HG03565 (cell line): ENCODE measurements around the gene PCDHGA8.
"Not testable (repeated sequence)": the region's sequence is repeated elsewhere in the genome, so short reads cannot be mapped to it uniquely, and the experiment has no call there.

Experiments
- ATAC-seq: cut with Tn5 transposase; IDR thresholded peaks from one replicate; pipeline ENCODE4 v1.9.1; 2021; ENCODE audit warnings: mild to moderate bottlenecking, moderate library complexity; ENCODE audit not compliant: unreplicated experiment

Gene PCDHGA8

DNA sequence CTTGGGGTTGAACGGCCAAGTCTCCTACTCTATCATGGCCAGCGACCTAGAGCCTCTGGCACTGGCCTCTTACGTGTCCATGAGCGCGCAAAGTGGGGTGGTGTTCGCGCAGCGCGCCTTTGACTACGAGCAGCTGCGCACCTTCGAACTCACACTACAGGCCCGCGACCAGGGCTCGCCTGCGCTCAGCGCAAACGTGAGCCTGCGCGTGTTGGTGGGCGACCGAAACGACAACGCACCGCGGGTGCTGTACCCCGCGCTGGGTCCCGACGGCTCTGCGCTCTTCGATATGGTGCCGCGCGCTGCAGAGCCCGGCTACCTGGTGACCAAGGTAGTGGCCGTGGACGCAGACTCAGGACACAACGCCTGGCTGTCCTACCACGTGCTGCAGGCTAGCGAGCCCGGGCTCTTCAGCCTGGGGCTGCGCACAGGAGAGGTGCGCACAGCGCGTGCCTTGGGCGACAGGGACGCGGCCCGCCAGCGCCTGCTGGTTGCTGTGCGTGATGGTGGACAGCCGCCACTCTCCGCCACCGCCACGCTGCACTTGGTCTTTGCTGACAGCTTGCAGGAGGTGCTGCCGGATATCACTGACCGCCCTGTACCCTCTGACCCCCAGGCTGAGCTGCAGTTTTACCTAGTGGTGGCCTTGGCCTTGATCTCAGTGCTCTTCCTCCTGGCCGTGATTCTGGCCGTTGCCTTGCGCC, 7.3 kb downstream of the PCDHGA8 start:
- no peak for ATAC-seq

GRCh38 chr5:141402553-141403243, 10.3 kb downstream of the PCDHGA8 start, which contains the start of gene PCDHGA9:
TSS of gene PCDHGA9 (plus strand) at chr5:141402778. CDS start at chr5:141402953, 175 bp downstream.
- no peak for ATAC-seq

- no peak for ATAC-seq
Measured at GRCh38 chr5:141403387-141403786, 11.0 kb downstream of the PCDHGA8 start.

GRCh38 chr5:141407790-141408505, 15.5 kb downstream of the PCDHGA8 start, which contains the start of gene PCDHGB6:
TSS of gene PCDHGB6 (plus strand) at chr5:141408021. CDS start at chr5:141408203, 182 bp downstream.
- not testable (repeated sequence) for ATAC-seq

DNA sequence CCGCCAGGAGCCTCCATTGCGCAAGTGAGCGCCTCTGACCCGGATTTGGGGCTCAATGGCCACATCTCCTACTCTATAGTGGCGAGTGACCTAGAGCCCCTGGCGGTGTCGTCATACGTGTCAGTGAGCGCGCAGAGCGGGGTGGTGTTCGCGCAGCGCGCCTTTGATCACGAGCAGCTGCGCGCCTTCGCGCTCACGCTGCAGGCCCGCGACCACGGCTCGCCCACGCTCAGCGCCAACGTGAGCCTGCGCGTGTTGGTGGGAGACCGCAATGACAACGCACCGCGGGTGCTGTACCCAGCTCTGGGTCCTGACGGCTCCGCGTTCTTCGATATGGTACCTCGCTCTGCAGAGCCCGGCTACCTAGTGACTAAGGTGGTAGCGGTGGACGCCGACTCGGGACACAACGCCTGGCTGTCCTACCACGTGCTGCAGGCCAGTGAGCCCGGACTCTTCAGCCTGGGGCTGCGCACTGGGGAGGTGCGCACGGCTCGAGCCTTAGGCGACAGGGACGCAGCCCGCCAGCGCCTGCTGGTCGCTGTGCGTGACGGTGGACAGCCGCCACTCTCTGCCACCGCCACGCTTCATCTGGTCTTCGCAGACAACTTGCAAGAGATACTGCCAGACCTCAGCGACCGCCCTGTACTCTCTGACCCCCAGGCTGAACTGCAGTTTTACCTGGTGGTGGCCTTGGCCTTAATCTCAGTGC, 17.3 kb downstream of the PCDHGA8 start:
- no peak for ATAC-seq

DNA sequence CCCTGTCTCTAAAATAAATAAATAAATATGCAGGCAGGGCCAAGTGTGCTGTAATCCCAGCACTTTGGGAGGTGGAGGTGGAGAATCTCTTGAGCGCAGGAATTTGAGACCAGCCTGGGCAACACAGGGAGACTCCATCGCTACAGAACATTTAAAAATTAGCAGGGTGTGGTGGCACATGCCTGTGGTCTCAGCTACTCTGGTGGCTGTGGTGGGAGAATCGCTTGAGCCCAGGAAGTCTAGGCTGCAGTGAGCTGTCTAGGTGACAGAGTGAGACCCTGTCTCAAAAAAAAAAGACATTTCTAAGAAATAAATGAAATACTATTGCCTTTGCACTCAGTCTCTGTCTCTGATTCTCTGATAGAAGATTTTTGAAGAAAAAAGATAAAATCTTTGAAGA, 19.1 kb downstream of the PCDHGA8 start:
- no peak for ATAC-seq

DNA sequence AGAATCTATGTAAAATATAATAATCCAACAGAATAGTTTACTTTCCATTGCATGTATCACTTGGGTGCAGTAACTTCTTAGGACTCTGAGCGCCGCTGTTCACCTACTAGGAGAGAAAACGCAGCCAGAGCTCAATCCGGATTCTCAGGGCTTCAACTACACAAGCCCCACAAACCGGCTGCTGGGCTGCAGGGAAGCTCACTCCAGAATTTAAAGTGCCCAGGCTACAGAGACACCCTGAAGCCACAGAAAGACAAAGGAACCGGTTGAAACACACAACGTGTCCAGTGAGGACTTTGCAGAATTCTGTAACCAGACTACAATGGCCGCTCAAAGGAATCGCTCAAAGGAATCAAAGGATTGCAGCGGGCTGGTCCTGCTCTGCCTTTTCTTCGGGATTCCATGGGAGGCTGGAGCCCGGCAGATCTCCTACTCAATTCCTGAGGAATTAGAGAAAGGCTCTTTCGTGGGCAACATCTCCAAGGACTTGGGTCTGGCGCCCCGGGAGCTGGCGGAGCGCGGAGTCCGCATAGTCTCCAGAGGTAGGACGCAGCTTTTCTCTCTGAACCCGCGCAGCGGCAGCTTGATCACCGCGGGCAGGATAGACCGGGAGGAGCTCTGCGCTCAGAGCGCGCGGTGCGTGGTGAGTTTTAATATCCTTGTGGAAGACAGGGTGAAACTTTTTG, 20.6 kb downstream of the PCDHGA8 start, which contains the start of gene PCDHGA10:
PCDHGA10 (plus strand) TSS at position 134 of the 686 bp plus-strand sequence; CDS start at position 323, 189 bp downstream.
- peak; percentile 73 for ATAC-seq

DNA sequence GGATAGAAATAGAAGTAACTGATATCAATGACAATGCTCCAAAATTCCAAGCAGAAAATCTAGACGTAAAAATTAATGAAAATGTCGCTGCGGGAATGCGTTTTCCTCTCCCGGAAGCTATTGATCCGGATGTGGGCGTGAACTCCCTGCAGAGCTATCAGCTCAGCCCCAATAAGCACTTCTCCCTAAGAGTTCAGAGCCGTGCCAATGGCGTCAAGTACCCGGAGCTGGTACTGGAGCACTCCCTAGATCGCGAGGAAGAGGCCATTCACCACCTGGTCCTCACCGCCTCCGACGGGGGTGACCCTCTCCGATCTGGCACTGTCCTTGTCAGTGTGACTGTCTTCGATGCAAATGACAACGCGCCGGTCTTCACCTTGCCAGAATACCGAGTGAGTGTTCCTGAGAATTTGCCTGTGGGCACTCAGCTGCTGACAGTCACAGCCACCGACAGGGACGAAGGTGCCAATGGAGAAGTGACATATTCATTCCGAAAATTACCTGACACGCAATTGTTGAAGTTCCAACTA, 21.2 kb downstream of the PCDHGA8 start:
- ATAC-seq = no peak

DNA sequence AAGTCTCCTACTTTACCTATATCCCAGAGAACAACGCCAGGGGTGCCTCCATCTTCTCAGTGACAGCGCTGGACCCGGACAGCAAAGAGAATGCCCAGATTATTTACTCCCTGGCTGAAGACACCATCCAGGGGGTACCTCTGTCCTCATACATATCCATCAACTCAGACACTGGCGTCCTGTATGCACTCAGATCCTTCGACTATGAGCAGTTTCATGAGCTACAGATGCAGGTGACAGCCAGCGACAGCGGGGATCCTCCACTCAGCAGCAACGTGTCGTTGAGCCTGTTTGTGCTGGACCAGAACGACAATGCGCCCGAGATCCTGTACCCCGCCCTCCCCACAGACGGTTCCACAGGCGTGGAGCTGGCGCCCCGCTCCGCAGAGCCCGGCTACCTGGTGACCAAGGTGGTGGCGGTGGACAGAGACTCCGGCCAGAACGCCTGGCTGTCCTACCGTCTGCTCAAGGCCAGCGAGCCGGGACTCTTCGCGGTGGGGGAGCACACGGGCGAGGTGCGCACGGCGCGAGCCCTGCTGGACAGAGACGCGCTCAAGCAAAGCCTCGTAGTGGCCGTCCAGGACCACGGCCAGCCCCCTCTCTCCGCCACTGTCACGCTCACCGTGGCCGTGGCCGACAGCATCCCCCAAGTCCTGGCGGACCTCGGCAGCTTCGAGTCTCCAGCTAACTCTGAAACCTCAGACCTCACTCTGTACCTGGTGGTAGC, 22.3 kb downstream of the PCDHGA8 start:
- ATAC-seq = not testable (repeated sequence)

GRCh38 chr5:141415275-141415618, 22.8 kb downstream of the PCDHGA8 start:
- ATAC-seq = not testable (repeated sequence)

- peak; percentile 68 for ATAC-seq
Measured at GRCh38 chr5:141417494-141418172, 25.2 kb downstream of the PCDHGA8 start, which contains the start of gene PCDHGB7. TSS of gene PCDHGB7 (plus strand) at chr5:141417677. CDS start at chr5:141417860, 183 bp downstream.

- ATAC-seq = no peak
Measured at GRCh38 chr5:141419074-141419880, 26.8 kb downstream of the PCDHGA8 start.

DNA sequence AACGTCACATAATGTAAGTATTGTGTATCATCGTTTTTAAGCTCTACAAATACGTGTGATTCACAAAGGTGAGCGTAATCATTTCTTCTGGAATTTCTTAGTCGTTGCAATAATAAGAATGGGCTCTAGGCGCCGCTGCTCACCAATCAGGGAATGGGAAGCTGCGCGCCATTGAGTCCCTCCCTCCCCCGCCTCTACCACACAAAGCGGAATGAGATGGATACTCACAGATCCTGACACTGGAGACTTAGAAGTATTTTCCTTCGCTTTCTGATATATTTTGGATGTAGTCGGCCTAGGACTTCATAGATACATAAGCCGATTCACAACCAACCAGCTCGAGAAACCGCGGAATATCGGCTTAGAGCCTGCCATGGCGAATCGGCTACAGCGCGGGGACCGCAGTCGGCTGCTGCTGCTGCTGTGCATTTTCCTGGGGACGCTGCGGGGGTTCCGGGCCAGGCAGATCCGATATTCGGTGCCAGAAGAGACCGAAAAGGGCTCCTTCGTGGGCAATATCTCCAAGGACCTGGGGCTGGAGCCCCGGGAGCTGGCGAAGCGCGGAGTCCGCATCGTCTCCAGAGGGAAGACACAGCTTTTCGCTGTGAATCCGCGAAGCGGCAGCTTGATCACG, 28.5 kb downstream of the PCDHGA8 start, which contains the start of gene PCDHGA11:
PCDHGA11 (plus strand) TSS at position 197 of the 634 bp plus-strand sequence; CDS start at position 374, 177 bp downstream.
- peak; percentile 38 for ATAC-seq

- ATAC-seq = no peak
Measured at GRCh38 chr5:141421489-141421855, 29.0 kb downstream of the PCDHGA8 start.

DNA sequence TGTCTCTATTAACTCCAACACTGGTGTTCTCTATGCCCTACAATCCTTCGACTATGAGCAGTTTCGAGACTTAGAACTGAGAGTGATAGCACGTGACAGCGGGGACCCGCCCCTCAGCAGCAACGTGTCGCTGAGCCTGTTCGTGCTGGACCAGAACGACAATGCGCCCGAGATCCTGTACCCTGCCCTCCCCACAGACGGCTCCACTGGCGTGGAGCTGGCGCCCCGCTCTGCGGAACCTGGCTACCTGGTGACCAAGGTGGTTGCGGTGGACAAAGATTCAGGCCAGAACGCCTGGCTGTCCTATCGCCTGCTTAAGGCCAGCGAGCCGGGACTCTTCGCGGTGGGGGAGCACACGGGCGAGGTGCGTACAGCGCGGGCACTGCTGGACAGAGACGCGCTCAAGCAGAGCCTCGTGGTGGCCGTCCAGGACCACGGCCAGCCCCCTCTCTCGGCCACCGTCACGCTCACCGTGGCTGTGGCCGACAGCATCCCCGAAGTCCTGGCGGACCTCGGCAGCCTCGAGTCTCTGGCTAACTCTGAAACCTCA, 30.4 kb downstream of the PCDHGA8 start:
- ATAC-seq = no peak

DNA sequence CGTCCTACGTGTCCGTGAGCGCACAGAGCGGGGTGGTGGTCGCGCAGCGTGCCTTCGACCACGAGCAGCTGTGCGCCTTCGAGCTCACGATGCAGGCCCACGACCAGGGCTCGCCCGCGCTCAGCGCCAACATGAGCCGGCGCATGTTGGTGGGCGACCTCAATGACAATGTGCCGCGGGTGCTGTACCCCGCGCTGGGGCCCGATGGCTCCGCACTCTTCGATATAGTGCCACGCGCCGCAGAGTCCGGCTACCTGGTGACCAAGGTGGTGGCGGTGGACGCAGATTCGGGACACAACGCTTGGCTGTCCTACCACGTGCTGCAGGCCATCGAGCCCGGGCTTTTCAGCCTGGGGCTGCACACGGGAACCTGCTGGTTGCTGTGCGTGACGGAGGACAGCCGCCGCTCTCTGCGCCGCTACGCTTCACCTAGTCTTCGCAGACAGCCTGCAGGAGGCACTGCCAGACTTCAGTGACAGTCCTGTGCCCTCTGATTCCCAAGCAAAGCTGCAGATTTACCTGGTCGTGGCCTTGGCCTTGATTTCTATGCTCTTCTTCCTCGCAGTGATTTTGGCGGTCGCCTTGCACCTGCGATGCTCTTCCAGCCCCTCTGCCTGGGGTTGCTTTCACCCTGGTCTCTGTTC, 35.5 kb downstream of the PCDHGA8 start:
- no peak for ATAC-seq
